PC-9 (cell line): Measurements from ENCODE around the gene ING2.

Experiments used
- CTCF ChIP-seq: fragments of 200-600 bp; sonication (generic); conservative IDR thresholded peaks from 2 replicates; pipeline ENCODE4 v1.6.1; 2017; ENCODE audit warnings: mixed run types, antibody characterized with exemption, mild to moderate bottlenecking, moderate library complexity
- EZH2 ChIP-seq: fragments of 200-600 bp; sonication (generic); IDR thresholded peaks from 2 replicates; pipeline ENCODE4 v1.8.0; 2017; ENCODE audit warnings: antibody characterized with exemption, low read depth

GRCh38 chr4:183544109-183544508 is 39.3 kb downstream of the ING2 start:
- TF ChIP-seq CTCF (no peak), EZH2 (no peak)
